ENCODE measurements around the gene ANXA11.
A peak's percentile ranks its signal among the peaks of the same experiment; 100 is the strongest.
"Not testable (repeated sequence)": the region's sequence is repeated elsewhere in the genome, so short reads cannot be mapped to it uniquely, and the experiment has no call there.

The ANXA11 gene

GRCh38 chr10:80165173-80165572, 40.2 kb downstream of the ANXA11 start:
- no peak for DNase-seq

GRCh38 chr10:80164596-80164995, 40.7 kb downstream of the ANXA11 start:
- no peak for DNase-seq

- no peak for DNase-seq
Measured at GRCh38 chr10:80163741-80164341, 41.5 kb downstream of the ANXA11 start.

GRCh38 chr10:80161321-80162083, 43.8 kb downstream of the ANXA11 start:
- DNase-seq = peak in 2 of 6 experiments; percentile 12 to 13

GRCh38 chr10:80160361-80161320, 44.7 kb downstream of the ANXA11 start:
- no peak for DNase-seq

- DNase-seq = no peak
Measured at GRCh38 chr10:80159166-80159873, 46.0 kb downstream of the ANXA11 start.

GRCh38 chr10:80158598-80159127, 46.7 kb downstream of the ANXA11 start:
- no peak for DNase-seq

- no peak for DNase-seq
Measured at GRCh38 chr10:80158126-80158525, 47.2 kb downstream of the ANXA11 start.

- no peak for DNase-seq
Measured at GRCh38 chr10:80157561-80157960, 47.8 kb downstream of the ANXA11 start.

- no peak for DNase-seq
Measured at GRCh38 chr10:80156216-80156615, 49.1 kb downstream of the ANXA11 start.

- no peak for DNase-seq
Measured at GRCh38 chr10:80155696-80156215, 49.6 kb downstream of the ANXA11 start.

GRCh38 chr10:80154978-80155695, 50.2 kb downstream of the ANXA11 start:
- no peak for DNase-seq

- no peak for DNase-seq
Measured at GRCh38 chr10:80154626-80154977, 50.7 kb downstream of the ANXA11 start.

GRCh38 chr10:80153460-80153859, 51.9 kb downstream of the ANXA11 start:
- DNase-seq = no peak

GRCh38 chr10:80152820-80153219, 52.5 kb downstream of the ANXA11 start:
- no peak for DNase-seq

- DNase-seq = no peak
Measured at GRCh38 chr10:80150172-80150571, 55.2 kb downstream of the ANXA11 start.

GRCh38 chr10:80149123-80149522, 56.2 kb downstream of the ANXA11 start:
- DNase-seq = no peak

- DNase-seq = no peak
Measured at GRCh38 chr10:80148166-80148805, 57.1 kb downstream of the ANXA11 start.

- no peak for DNase-seq
Measured at GRCh38 chr10:80146918-80147317, 58.4 kb downstream of the ANXA11 start.

GRCh38 chr10:80145406-80146308, 59.7 kb downstream of the ANXA11 start:
- DNase-seq = not testable (repeated sequence)
